NCI-H1436 treated with DMSO at 0.1 percent for 48 hours (cell line): ENCODE measurements around the gene TMEM203.
"Not testable (repeated sequence)": the region's sequence is repeated elsewhere in the genome, so short reads cannot be mapped to it uniquely, and the experiment has no call there.

ENCODE experiments used
- DNase-seq: peaks from one replicate; lab custom pipeline; 2025; lab: John Stamatoyannopoulos, UW

The TMEM203 gene

GRCh38 chr9:137241490-137242268, 36.2 kb upstream of the TMEM203 start:
- DNase-seq: no peak

GRCh38 chr9:137240841-137241489, 35.5 kb upstream of the TMEM203 start, which contains the start of gene TUBB4B:
TUBB4B (plus strand) TSS chr9:137241287; CDS start chr9:137241361, 74 bp downstream.
- DNase-seq: peak; percentile 99

- no peak for DNase-seq
Observed at GRCh38 chr9:137240318-137240840, 34.9 kb upstream of the TMEM203 start.

GRCh38 chr9:137239541-137240200, 34.2 kb upstream of the TMEM203 start:
- DNase-seq: not testable (repeated sequence)

- no peak for DNase-seq
Observed at GRCh38 chr9:137237759-137238726, 32.6 kb upstream of the TMEM203 start.

GRCh38 chr9:137236936-137237421, 31.5 kb upstream of the TMEM203 start:
- DNase-seq: no peak

- peak; percentile 52 for DNase-seq
Observed at GRCh38 chr9:137236238-137236935, 30.9 kb upstream of the TMEM203 start.

- no peak for DNase-seq
Observed at GRCh38 chr9:137235424-137236237, 30.2 kb upstream of the TMEM203 start.

- no peak for DNase-seq
Observed at GRCh38 chr9:137234758-137235423, 29.4 kb upstream of the TMEM203 start.

GRCh38 chr9:137234055-137234697, 28.7 kb upstream of the TMEM203 start:
- no peak for DNase-seq

GRCh38 chr9:137233143-137233980, 27.9 kb upstream of the TMEM203 start:
- DNase-seq: no peak

- DNase-seq: no peak
Observed at GRCh38 chr9:137232510-137232909, 27.1 kb upstream of the TMEM203 start.

GRCh38 chr9:137232101-137232500, 26.7 kb upstream of the TMEM203 start:
- DNase-seq: no peak

GRCh38 chr9:137231372-137232039, 26.1 kb upstream of the TMEM203 start:
- no peak for DNase-seq

GRCh38 chr9:137230705-137231371, 25.4 kb upstream of the TMEM203 start, which contains the start of gene SLC34A3:
SLC34A3 (plus strand) TSS chr9:137230901; CDS start chr9:137231703, 802 bp downstream.
- DNase-seq: no peak

GRCh38 chr9:137229903-137230704, 24.7 kb upstream of the TMEM203 start:
- DNase-seq: no peak
